G401.6 (cell line): Measurements from ENCODE around the gene TMOD1.

Source experiments
- FAIRE-seq: peaks from 2 replicates; lab custom pipeline; 2012; peaks lifted over from hg19 to GRCh38; lab: Jason Lieb, UNC

TMOD1 gene

GRCh38 chr9:97518166-97518908 is 16.9 kb downstream of the TMOD1 start:
- FAIRE-seq, result no peak

GRCh38 chr9:97518909-97519307 is 17.4 kb downstream of the TMOD1 start:
- no peak for FAIRE-seq

- FAIRE-seq, result no peak
Observed at GRCh38 chr9:97519441-97519970, 18.0 kb downstream of the TMOD1 start.

GRCh38 chr9:97521576-97522333 is 20.3 kb downstream of the TMOD1 start:
- no peak for FAIRE-seq

GRCh38 chr9:97524424-97524823 is 23.0 kb downstream of the TMOD1 start:
- no peak for FAIRE-seq

GRCh38 chr9:97525451-97525850 is 24.0 kb downstream of the TMOD1 start:
- FAIRE-seq, result no peak

GRCh38 chr9:97526895-97527575 is 25.6 kb downstream of the TMOD1 start:
- no peak for FAIRE-seq

GRCh38 chr9:97527626-97528528 is 26.4 kb downstream of the TMOD1 start:
- no peak for FAIRE-seq

- no peak for FAIRE-seq
Observed at GRCh38 chr9:97528529-97529230, 27.2 kb downstream of the TMOD1 start.

- FAIRE-seq, result no peak
Observed at GRCh38 chr9:97529363-97530076, 28.1 kb downstream of the TMOD1 start.

GRCh38 chr9:97531888-97532376 is 30.5 kb downstream of the TMOD1 start:
- FAIRE-seq, result no peak

GRCh38 chr9:97534185-97534584 is 32.7 kb downstream of the TMOD1 start:
- FAIRE-seq, result no peak

GRCh38 chr9:97534961-97535594 is 33.6 kb downstream of the TMOD1 start:
- no peak for FAIRE-seq

- FAIRE-seq, result no peak
Observed at GRCh38 chr9:97535771-97536170, 34.3 kb downstream of the TMOD1 start.

GRCh38 chr9:97536480-97536879 is 35.0 kb downstream of the TMOD1 start:
- no peak for FAIRE-seq

- FAIRE-seq, result no peak
Observed at GRCh38 chr9:97543561-97543960, 42.1 kb downstream of the TMOD1 start.

GRCh38 chr9:97545486-97545885 is 44.0 kb downstream of the TMOD1 start:
- FAIRE-seq, result no peak

GRCh38 chr9:97547098-97547829 is 45.8 kb downstream of the TMOD1 start:
- FAIRE-seq, result no peak

- no peak for FAIRE-seq
Observed at GRCh38 chr9:97548379-97548778, 46.9 kb downstream of the TMOD1 start.
